NCI-H524 treated with DMSO at 0.1 percent for 48 hours (cell line): Measurements from ENCODE around the gene HOXD12.

Experiments used
- DNase-seq: peaks from one replicate; lab custom pipeline; 2025; lab: John Stamatoyannopoulos, UW

HOXD12 gene

GRCh38 chr2:176118601-176119339 lies 19.2 kb downstream of the HOXD12 start:
- DNase-seq = no peak

DNA sequence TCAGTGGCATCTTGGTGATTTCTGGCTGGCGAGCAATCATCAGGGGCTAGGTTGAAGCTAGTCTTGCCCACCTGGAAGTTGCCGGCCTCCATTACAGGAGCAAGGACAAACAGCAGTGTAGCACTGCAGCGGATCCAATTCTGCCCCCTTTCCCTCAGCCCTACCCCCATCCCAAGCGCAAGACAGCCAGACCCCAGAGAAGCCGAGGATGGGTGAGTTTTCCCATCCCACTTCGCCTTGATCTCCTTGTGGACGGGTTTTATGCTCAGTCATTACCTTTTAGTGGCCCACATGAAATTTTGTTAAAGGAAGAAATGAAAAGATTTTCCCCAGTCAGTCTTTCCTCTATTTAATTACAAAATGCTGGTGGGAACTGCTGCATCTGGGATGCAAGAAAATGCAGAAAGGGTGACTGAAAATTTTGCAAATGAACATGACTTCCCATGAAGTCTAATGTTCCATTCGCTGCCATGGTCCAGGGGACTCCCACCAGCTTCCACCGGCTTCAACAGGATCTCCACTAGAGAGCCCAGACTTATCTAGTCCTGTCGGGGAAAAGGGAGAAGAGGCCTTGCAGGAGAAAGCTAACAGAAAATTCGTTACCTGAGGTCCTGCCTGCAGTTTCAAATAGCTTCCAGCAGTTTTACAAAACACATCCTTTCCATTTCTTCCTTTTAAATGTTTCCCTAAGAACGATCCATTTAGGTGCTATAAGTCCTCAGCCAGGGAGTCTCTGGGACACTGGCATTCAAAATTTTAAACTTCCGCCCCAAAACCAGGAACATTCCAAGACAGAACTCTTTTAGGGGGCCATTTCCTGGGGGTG lies 21.0 kb downstream of the HOXD12 start:
- DNase-seq = no peak

- no peak for DNase-seq
These were observed 21.8 kb downstream of the HOXD12 start for GRCh38 chr2:176121190-176122051.

GRCh38 chr2:176122052-176122682 lies 22.6 kb downstream of the HOXD12 start:
- no peak for DNase-seq

DNA sequence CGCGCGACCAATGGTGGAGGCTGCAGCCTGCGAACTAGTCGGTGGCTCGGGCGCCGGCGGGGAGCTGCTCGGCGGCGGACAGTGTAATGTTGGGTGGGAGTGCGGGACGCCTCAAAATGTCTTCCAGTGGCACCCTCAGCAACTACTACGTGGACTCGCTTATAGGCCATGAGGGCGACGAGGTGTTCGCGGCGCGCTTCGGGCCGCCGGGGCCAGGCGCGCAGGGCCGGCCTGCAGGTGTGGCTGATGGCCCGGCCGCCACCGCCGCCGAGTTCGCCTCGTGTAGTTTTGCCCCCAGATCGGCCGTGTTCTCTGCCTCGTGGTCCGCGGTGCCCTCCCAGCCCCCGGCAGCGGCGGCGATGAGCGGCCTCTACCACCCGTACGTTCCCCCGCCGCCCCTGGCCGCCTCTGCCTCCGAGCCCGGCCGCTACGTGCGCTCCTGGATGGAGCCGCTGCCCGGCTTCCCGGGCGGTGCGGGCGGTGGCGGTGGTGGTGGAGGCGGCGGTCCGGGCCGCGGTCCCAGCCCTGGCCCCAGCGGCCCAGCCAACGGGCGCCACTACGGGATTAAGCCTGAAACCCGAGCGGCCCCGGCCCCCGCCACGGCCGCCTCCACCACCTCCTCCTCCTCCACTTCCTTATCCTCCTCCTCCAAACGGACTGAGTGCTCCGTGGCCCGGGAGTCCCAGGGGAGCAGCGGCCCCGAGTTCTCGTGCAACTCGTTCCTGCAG lies 23.3 kb downstream of the HOXD12 start, which contains the start of gene HOXD9:
HOXD9 (plus strand) TSS at position 37 of the 728 bp plus-strand sequence; CDS start at position 87, 50 bp downstream.
- DNase-seq = no peak

- no peak for DNase-seq
These were observed 24.0 kb downstream of the HOXD12 start for GRCh38 chr2:176123411-176124109.

- DNase-seq = no peak
These were observed 24.7 kb downstream of the HOXD12 start for GRCh38 chr2:176124110-176124946.

- DNase-seq = no peak
These were observed 25.6 kb downstream of the HOXD12 start for GRCh38 chr2:176124947-176125771.

GRCh38 chr2:176125772-176126054 lies 26.1 kb downstream of the HOXD12 start:
- DNase-seq = no peak

- DNase-seq = no peak
These were observed 27.6 kb downstream of the HOXD12 start for GRCh38 chr2:176126929-176127773.

DNA sequence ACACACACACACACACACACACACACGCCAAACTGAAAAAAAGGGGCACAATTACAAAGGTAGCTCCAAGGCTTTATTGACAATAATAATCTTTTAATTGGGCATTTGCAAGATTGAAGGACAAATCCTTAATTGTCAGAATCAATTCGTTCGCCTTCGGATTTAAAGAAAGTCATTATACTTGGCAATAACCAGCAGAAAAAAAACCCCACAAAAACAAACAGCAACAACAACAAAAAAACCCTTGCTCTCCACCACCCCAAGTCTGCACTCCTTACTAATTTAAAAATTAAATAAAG lies 28.1 kb downstream of the HOXD12 start:
- no peak for DNase-seq

- no peak for DNase-seq
These were observed 28.8 kb downstream of the HOXD12 start for GRCh38 chr2:176128172-176128981.

DNA sequence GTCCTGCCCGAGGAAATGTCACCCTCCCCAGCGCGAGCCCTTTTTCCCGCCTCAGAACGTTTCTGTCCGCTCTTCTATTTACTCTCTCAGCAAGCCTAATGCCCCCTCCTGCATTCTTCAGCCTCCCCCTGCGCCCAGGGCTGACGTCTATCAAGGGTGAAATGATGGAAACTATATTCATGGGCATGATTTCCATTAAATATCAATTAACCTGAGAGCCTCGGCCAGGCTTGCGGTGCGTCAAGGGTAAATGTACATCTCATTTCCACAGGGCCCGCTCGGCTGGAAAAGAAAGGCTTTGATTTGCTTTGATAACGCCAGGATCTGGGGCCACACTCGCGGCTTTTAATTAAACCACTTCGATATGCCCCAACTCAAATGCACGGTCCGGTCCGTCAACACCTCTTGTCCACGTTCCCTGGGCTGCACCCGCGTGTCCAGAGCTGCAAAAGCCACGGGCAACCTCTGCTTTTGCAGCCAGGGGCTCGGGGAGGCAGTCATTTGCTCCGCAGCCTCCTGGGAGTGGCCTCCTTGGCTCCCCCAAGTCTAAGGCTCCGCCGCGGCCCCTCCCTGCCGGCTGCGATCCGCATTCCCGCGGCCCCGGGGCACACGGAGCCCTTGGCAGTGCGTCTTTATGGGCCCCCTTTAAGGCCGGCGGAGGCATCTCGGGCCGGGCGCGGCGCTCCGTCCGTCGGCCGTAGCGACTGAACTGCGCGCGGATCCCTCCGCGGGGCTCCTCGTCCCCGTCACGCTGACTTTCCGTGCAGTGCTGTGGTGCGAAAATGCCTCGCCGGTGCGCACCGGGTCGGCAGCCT lies 29.6 kb downstream of the HOXD12 start, which contains the start of gene HOXD8:
HOXD8 (plus strand) TSS at position 724 of the 815 bp plus-strand sequence. CDS start 662 bp downstream, outside the sequence.
- DNase-seq = no peak

DNA sequence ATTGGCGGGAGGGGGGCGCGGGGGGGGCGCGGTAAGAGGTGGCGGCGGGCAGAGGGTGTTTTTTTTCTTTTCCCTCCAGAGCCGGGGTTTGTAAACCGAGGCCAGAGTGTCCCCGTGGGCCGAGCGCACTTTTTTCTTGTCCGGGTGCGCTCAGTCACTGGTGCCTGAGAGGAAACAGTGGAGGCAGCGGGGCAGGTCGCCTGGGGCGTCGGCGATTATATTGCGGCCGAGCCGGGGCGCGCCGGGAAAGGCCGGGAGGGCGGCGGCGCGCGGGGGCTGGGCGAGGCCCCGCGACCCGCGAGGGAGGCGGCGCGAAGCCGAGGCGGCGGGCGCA lies 30.2 kb downstream of the HOXD12 start:
- DNase-seq = no peak

DNA sequence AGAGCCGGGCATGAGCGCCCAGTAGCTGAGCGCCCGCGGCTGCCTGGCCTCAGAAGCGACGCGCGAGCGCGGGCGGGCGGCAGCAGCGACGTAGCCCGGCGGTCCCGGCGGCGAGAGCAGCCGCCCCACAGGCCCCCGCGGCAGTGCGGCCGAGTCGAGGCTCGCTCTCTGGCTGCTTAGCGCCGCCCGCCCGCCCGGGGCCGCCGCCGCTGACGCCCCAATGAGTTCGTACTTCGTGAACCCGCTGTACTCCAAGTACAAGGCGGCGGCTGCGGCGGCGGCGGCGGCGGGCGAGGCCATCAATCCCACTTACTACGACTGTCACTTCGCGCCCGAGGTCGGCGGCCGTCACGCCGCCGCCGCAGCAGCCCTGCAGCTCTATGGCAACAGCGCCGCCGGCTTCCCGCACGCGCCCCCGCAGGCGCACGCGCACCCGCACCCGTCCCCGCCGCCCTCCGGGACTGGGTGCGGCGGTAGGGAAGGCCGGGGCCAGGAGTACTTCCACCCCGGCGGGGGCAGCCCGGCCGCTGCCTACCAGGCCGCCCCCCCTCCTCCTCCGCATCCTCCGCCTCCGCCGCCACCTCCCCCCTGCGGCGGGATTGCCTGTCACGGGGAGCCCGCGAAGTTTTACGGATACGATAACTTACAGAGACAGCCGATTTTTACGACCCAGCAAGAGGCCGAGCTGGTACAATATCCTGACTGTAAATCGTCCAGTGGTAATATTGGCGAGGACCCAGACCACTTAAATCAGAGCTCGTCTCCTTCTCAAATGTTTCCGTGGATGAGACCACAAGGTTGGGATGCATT lies 30.8 kb downstream of the HOXD12 start:
- no peak for DNase-seq
